Measurements from ENCODE around the gene CYTH2.

The CYTH2 gene, protein sequence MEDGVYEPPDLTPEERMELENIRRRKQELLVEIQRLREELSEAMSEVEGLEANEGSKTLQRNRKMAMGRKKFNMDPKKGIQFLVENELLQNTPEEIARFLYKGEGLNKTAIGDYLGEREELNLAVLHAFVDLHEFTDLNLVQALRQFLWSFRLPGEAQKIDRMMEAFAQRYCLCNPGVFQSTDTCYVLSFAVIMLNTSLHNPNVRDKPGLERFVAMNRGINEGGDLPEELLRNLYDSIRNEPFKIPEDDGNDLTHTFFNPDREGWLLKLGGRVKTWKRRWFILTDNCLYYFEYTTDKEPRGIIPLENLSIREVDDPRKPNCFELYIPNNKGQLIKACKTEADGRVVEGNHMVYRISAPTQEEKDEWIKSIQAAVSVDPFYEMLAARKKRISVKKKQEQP

DNA sequence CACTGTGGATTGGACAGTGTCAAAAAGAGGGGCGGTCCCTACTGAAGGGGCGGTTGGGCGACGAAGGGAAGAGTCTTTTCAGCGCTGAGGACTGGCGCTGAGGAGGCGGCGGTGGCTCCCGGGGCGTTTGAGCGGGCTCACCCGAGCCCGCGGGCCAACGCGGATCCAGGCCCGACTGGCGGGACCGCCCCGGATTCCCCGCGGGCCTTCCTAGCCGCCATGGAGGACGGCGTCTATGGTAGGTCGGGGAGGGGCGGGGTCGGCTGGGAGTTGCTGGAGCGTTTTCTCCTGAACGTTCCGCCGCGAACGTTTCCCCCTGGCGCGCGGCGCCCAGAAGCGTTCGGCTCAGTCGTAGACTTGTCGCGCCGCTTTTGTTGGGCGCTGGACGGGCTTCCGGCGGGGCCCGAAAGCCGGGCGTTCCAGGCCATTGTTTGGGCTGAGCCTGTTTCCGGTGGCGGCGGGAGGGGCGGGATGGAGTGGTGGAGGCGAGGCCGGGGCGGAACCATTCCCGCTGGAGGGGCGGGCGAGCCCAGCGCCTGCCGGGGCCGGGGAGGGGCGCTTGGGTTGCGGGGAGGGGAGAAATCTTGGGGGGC, at the start of gene CYTH2:
Gene CYTH2, plus strand, starts transcription at position 81 of the 593 bp plus-strand sequence. Its CDS starts 139 bp downstream, at position 220.
- DNase-seq: peak; percentile 61 to 62

DNA sequence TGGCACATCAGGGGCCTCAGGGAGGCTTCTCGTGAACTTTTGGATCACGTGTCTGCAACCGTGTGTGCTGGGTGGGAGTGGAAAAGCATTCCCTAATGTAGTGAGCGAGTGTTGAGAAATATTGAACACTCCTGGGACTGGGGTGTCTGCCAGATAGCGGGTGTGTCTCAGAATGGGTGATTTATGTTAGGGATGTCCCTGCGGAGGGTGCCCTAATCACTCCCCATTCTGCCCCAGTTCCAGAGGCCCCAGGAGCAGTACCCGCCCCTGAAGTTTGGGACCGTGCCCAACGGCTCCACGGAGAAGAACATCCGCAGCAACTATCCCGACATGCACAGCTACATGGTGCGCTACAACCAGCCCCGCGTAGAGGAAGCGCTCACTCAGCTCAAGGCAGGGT, 47.6 kb upstream of the CYTH2 start:
- DNase-seq: no peak

DNA sequence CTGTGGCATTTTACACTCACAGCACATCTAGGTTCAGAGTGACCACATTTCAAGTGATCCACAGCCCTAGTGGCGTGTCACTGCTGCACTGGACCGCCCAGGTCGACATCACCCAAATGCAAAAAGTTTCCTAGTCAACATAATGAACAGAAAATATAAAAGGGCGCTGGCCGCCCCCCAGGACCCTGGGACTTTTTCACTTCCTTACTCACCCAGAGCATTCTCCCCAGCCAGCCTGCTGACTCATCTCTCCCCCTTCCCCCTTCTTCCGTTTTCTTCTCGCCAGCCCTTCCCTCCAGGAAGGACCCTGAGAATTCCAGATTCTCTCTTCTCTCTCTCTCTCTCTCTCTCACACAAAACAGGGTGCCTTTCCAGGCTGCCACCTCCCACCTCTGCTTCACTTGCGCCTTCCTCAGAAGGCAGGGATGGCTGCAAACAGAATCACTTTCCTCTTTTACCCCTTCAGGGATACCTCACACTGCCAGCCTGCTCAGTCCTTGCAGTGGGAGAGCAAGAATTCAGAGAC, 44.4 kb upstream of the CYTH2 start:
- peak; percentile 55 to 60 for DNase-seq

DNA sequence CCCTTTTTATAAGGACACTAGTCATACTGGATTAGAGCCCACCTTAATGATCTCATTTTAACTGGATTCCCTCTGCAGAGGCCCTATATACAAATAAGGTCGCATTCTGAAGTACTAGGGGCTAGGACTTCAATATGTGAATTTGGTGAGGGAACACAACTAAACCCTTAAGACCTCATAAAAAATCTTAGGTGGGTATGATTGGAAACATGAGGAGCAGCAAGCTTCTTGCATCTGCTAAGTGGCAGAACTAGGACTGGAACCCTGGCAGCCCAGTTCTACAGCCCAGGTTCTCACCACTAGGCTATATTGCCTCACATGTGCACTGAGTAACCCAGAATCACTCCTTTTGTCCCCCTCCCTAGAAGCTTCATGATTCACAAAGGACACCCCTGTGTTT, 40.5 kb upstream of the CYTH2 start:
- DNase-seq: no peak

DNA sequence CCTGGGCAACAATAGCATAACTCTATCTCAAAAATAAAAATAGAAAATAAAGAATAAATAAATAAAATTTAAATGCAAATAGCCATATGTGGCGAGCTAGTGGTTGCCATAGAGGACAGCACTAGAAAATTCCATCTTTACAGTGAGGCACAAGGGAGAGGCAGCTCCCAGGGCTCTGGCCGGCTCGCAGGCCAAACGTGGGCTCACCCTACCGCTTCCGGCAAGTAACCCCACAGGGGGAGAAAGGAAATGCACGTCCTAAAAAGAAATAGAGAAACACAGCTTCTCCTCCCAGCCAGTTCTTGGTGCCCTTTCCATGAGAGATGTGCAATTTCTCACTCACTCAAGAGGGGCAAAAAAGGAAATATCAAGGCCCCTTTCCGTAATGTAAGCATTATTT, 35.8 kb upstream of the CYTH2 start:
- peak in 1 of 2 donors; percentile 10 for DNase-seq

DNA sequence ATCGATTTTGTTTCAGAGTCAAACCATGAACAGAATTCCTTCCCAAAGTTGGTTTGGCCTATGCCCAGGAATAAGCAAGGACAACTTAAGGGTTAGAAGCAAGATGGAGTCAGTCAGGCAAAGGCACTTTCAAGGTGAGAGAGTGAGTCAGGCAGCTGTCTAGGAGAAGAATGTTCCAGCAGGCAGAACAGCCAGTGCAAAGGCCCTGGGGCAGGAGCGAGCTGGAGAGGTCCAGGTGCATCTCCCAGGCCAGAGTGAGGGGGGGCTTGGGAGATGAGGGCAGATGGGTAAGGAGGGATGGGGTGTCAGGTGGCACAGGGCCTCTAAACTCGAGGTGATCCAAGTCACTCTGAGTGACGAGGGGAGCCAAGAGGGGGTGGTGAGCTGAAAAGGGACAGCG, 32.6 kb upstream of the CYTH2 start:
- DNase-seq: no peak

DNA sequence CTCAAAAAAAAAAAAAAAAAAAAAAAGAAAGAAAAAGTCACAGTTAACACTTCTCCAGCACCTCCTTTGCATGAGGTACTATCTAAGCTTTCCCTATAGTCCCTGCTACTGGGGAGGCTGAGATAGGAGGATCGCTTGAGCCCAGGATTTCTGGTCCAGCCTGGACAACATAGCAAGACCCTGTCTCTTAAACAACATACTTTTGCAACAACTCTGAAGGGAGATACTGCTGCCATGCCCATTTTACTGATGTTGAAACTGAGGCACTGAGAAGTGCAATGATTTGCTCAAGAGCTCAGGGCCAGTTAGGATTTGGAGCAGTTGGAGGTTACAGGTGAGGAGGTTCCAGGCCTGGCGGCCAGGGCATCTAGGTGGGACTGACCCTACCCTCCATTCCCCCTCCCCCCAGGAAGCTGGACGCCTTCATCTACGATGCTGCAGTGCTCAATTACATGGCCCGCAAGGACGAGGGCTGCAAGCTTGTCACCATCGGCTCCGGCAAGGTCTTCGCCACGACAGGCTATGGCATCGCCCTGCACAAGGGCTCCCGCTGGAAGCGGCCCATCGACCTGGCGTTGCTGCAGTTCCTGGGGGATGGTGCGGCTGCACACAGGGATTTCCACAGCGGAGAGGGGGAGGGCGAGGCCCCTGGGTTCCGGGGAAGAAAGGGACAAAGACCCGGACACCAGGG, 27.7 kb upstream of the CYTH2 start:
- no peak for DNase-seq

DNA sequence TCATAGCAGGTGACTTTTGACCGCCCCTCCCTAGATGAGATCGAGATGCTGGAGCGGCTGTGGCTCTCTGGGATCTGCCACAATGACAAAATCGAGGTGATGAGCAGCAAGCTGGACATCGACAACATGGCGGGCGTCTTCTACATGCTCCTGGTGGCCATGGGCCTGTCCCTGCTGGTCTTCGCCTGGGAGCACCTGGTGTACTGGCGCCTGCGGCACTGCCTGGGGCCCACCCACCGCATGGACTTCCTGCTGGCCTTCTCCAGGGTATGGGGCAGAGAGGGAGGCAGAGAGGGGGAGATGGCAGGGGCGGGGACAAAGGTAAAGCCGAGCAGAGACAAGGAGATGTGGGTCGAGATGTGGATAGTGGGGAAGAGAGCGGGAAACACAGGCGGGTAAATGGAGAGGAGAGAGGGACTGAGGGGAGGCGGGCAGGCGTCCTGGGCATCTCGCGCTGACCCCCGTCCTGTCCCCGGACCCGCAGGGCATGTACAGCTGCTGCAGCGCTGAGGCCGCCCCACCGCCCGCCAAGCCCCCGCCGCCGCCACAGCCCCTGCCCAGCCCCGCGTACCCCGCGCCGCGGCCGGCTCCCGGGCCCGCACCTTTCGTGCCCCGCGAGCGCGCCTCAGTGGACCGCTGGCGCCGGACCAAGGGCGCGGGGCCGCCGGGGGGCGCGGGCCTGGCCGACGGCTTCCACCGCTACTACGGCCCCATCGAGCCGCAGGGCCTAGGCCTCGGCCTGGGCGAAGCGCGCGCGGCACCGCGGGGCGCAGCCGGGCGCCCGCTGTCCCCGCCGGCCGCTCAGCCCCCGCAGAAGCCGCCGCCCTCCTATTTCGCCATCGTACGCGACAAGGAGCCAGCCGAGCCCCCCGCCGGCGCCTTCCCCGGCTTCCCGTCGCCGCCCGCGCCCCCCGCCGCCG, 26.8 kb upstream of the CYTH2 start:
- no peak for DNase-seq

DNA sequence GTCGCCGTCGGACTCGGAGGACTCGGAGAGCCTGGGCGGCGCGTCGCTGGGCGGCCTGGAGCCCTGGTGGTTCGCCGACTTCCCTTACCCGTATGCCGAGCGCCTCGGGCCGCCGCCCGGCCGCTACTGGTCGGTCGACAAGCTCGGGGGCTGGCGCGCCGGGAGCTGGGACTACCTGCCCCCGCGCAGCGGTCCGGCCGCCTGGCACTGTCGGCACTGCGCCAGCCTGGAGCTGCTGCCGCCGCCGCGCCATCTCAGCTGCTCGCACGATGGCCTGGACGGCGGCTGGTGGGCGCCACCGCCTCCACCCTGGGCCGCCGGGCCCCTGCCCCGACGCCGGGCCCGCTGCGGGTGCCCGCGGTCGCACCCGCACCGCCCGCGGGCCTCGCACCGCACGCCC, 25.9 kb upstream of the CYTH2 start:
- DNase-seq: peak in 1 of 2 donors; percentile 32

DNA sequence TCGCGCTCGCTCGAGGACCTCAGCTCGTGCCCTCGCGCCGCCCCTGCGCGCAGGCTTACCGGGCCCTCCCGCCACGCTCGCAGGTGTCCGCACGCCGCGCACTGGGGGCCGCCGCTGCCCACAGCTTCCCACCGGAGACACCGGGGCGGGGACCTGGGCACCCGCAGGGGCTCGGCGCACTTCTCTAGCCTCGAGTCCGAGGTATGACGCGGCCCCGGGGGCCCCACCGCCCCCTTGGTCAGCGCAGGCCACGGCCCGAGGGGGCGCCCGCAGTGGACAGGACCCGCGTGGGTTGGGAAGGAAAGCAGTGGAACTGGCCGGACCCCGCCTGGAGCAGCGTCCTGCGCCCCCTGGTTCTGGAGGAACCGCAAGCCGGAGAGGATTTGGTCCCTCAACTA, 25.4 kb upstream of the CYTH2 start:
- DNase-seq: no peak

DNA sequence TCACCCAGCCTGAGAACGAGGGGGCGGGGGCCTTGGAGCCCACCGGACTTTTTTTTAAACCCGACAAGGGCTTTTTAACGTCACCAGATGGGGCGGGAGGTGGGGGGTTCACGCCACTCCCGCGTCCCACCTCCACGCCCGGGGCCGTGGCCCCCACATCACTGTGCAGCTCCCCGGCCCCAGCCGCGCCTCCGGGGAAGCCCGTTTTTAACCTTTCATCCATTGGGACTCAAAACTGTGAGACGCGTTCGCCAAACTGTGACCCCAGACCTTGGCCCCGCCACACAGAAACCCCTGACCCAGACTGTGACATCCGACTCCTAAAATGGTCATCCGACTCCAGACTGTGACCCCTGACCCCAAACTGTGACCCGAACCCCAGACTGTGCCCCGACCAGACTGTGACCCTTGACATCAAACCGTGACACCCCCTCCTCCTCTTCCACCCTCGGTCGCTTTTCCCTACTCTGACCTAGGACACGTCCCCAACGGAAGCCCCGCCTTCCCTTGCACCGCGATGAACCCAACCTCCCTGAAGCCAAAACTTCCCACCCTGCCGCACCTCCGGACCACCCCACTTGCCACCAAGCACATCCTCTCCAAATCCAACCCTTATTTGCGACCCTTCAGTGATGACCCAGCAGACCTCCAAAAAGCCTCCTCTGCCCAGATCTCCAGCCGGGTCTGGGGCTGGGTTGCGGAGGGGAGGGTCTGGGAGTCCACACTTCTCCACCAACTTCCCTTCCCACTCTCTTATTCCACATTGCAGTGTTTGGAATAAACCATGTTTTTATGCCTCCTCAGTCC, 24.8 kb upstream of the CYTH2 start:
- no peak for DNase-seq

DNA sequence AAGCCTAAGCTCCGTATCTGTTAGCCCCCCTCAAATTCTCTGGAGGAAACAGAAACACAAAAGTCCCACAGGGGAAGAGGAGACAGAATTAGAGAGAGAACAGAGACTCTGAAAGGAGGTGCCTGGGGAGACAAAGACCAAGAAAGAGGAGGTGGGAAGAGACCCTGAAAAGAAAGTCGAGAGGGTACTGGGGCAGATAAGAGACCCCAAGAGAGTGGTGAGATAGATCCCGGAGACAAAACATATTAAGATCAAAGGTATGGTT, 24.3 kb upstream of the CYTH2 start:
- no peak for DNase-seq

DNA sequence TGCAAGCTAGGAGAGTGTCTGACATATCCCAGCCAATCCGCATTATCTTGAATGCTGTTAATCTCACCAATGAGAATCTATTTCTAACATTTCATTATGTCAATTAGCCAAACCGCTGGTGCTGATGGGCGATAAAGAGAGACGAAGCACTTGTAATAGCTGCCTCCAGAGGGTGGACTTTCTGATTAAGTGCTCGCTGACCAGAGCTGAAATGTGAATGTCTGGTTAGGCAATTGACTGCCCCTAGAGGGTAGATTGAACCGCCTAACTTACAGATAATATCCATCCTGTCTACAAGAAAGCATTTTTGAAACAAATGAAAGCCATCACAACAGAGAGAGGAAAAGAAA, 23.9 kb upstream of the CYTH2 start:
- DNase-seq: peak; percentile 51 to 57

DNA sequence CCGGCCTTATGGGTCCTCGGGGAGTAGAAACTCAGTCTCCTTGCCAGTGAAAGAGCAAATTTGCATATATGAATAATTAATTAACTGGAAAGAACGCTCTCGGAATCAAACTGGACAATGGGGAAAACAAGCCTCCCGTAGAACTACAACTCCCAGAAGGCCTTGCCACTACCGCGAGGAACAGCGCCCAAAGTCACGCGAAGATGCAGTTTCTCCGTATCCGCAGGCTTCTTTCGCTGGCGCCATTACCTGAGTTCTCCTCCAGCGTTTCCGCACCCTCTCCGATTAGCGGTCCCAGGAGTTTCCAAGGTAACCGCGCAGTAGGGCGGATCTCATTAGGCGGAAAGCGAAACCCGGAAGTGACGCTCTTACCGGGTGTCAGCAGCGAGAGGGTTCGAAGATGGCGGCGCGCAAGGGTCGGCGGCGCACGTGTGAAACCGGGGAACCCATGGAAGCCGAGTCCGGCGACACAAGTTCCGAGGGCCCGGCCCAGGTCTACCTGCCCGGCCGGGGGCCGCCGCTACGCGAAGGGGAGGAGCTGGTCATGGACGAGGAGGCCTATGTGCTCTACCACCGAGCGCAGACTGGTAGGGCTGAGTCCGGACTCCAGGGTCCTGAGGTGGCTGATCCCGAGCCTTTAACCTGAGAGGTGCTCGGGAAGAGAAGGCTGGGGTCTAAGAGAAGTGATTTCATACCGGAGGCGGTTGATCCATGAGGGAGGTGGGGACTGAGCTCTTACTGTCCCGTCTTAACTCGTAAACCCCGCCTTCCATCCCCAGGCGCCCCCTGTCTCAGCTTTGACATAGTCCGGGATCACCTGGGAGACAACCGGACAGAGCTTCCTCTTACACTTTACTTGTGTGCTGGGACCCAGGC, 23.3 kb upstream of the CYTH2 start, which contains the start of gene GRWD1:
Gene GRWD1, plus strand, starts transcription at position 378 of the 876 bp plus-strand sequence. Its CDS starts 23 bp downstream, at position 401.
- DNase-seq: peak; percentile 94

DNA sequence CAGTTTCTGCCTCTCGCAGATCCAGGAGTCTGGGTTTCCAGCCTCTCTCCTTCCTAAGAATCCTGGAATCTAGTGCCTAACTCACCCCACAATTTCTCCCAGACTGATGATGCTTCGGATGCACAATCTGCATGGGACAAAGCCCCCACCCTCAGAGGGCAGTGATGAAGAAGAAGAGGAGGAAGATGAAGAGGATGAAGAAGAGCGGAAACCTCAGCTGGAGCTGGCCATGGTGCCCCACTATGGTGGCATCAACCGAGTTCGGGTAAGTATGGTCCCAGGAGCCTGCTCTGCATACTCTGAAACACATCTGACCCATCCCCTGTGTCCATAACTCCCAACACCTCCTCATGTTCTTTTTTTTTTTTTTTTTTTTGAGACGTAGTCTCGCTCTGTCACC, 22.6 kb upstream of the CYTH2 start:
- DNase-seq: no peak

DNA sequence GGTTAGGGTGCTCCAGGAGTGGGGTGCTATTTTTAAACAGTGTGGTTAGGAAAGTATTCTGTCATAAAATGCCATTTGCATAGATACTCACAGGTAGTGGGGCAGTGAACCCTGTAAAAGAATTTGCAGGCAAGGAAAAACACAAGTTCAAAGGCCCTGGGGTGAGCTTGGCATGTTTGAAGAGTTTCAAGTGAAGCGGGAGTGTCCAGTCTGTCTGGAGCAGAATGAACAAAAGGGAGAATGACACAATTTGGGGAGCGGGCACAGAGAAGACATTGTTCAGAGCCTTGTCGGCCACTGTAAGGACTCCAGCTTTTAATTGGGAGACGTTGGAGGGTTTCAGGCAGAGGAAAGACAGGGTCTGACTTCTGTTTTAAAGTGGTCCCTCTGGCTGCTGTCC, 20.6 kb upstream of the CYTH2 start:
- no peak for DNase-seq

DNA sequence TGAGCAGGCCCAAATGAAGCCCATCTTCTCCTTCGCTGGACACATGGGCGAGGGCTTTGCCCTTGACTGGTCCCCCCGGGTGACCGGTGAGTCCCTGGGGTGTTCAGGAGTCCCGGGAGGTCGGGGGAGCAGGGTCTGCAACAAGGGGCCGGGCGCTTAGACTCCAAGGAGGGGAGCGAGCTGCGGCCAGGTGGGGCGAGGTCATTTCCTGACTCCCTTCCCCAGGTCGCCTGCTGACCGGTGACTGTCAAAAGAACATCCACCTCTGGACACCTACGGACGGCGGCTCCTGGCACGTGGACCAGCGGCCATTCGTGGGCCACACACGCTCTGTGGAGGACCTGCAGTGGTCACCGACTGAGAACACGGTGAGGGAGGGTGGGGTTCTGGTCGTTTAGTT, 18.7 kb upstream of the CYTH2 start:
- DNase-seq: no peak

DNA sequence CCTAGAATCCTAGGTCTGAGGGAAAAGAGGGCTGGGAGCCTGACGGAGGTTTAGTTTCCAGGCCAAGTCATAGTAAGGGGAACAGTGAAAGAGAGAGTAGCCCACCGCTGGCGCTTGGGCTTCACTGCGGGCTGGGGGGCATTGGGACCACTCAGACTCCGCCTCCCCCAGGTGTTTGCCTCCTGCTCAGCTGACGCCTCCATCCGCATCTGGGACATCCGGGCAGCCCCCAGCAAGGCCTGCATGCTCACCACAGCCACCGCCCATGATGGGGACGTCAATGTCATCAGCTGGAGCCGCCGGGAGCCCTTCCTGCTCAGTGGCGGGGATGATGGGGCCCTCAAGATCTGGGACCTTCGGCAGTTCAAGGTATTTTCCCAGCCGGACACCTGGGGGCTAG, 18.3 kb upstream of the CYTH2 start:
- no peak for DNase-seq

DNA sequence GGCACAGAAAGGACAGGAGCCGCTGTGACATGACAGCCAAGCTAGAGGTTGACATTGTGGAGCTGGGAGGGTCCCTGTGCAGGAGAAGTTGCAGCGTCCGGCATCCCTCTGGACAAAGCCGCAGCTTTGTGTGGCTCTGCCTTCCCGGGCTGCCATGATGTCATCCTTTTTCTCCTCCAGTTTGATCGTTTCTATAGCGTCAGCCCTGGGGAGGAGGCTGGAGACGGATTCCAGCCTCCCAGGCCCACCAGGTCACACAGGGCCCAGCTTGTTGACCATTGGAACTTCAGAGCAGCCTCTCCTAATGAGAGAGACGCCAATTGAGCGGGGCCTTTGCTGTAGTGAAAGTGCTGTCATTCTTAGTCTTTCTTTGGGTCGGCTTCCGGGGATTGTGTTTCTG, 17.5 kb upstream of the CYTH2 start:
- DNase-seq: no peak

DNA sequence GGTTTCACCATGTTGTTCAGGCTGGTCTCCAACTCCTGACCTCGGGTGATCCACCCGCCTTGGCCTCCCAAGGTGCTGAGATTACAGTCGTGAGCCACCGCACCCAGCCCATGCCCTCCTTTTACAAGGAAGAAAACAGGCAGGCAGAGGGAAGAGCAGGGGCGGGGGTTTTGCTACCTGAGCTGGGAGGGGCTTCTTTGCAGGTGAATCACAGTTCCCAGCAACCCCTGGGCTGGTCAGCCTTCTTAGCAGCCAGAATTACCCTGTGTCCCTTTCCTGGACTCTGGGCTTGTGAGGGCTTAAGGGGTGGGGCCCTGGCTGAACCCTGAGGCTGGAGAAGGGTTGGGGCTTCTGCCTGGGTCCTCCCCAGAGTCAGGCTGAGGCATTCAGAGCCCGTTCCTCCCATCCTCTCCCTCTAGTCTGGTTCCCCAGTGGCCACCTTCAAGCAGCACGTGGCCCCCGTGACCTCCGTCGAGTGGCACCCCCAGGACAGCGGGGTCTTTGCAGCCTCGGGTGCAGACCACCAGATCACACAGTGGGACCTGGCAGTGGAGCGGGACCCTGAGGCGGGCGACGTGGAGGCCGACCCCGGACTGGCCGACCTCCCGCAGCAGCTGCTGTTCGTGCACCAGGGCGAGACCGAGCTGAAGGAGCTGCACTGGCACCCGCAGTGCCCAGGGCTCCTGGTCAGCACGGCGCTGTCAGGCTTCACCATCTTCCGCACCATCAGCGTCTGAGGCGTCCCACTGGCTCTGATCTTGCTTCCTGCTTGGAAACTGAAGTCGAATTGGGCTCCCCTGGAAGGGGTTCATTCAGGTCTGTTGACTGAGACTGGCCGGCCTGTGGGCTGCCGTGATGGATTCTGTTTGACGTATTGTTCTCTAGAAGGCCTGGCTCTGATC, 16.6 kb upstream of the CYTH2 start:
- no peak for DNase-seq
